ENCODE results near the gene NME2.
"Not testable (repeated sequence)": the region's sequence is repeated elsewhere in the genome, so short reads cannot be mapped to it uniquely, and the experiment has no call there.

Gene NME2

GRCh38 chr17:51166987-51167931 is 1.0 kb downstream of the NME2 start:
- no peaks in the 10 kb centered on the region for H3K27me3 ChIP-seq (ENCODE audit: insufficient read depth, low read length, poor library complexity)
- H3K4me1 ChIP-seq (ENCODE audit: insufficient read depth, low read length) = peaks cover 30% of the 10 kb centered on the region
- no peaks in the 10 kb centered on the region for H3K9me3 ChIP-seq (ENCODE audit: insufficient read depth, low read length, severe bottlenecking)
- peak overlapping the region; percentile 87 for H3K27ac ChIP-seq (ENCODE audit: low read length)
- H3K4me2 ChIP-seq (ENCODE audit: insufficient read depth, low read length) = peak overlapping the region; percentile 89
- ATAC-seq (ENCODE audit: insufficient read depth, low read depth) (peak; percentile 70), DNase-seq (peak; percentile 72)
- peak overlapping the region; percentile 82 to 96 for H3K4me3 ChIP-seq (ENCODE audit: low read depth in 1 of 2, low read length in 2 of 2)
- peak overlapping the region; percentile 97 for H2AFZ ChIP-seq (ENCODE audit: low read depth, low read length)
- peaks cover 33% of the 10 kb centered on the region for H3K79me2 ChIP-seq (ENCODE audit: insufficient read depth, low read length)
- TF ChIP-seq CTCF (IDR thresholded peaks at IDR 0.05; ENCODE audit: borderline replicate concordance, extremely low read depth, low read length, poor library complexity, severe bottlenecking) = peak; percentile 81
- no peak for TF ChIP-seq EZH2 (IDR thresholded peaks at IDR 0.05; ENCODE audit: borderline replicate concordance, low read depth, low read length, severe bottlenecking)
- peaks cover 53% of the 10 kb centered on the region for H3K36me3 ChIP-seq (ENCODE audit: insufficient read depth, low read length)
- peak overlapping the region; percentile 96 for H3K9ac ChIP-seq (ENCODE audit: low read depth, low read length)
- peaks cover 24% of the 10 kb centered on the region; the same call in 1 of the 2 replicates for H4K20me1 ChIP-seq (ENCODE audit: insufficient read depth, low read length)

GRCh38 chr17:51169340-51169739 is 3.1 kb downstream of the NME2 start:
- Histone ChIP-seq H3K79me2 (ENCODE audit: insufficient read depth, low read length) (peaks cover 33% of the 10 kb centered on the region), H3K36me3 (ENCODE audit: insufficient read depth, low read length) (peaks cover 56% of the 10 kb centered on the region), H3K9me3 (ENCODE audit: insufficient read depth, low read length, severe bottlenecking) (no peaks in the 10 kb centered on the region), H3K4me3 (ENCODE audit: low read depth in 1 of 2, low read length in 2 of 2) (no peak overlapping the region), H3K9ac (ENCODE audit: low read depth, low read length) (no peak overlapping the region; the same call in 1 of the 2 replicates), H4K20me1 (ENCODE audit: insufficient read depth, low read length) (peaks cover 29% of the 10 kb centered on the region; the same call in 1 of the 2 replicates), H3K4me2 (ENCODE audit: insufficient read depth, low read length) (no peak overlapping the region), H3K4me1 (ENCODE audit: insufficient read depth, low read length) (peaks cover 30% of the 10 kb centered on the region), H3K27me3 (ENCODE audit: insufficient read depth, low read length, poor library complexity) (no peaks in the 10 kb centered on the region), H3K27ac (ENCODE audit: low read length) (no peak overlapping the region), H2AFZ (ENCODE audit: low read depth, low read length) (no peak overlapping the region)
- no peak for DNase-seq
- no peak for ATAC-seq (ENCODE audit: insufficient read depth, low read depth)
- TF ChIP-seq EZH2 (IDR thresholded peaks at IDR 0.05; ENCODE audit: borderline replicate concordance, low read depth, low read length, severe bottlenecking) = no peak
- TF ChIP-seq CTCF (IDR thresholded peaks at IDR 0.05; ENCODE audit: borderline replicate concordance, extremely low read depth, low read length, poor library complexity, severe bottlenecking) = no peak

- DNase-seq (no peak), ATAC-seq (ENCODE audit: insufficient read depth, low read depth) (no peak)
- Histone ChIP-seq H3K4me1 (ENCODE audit: insufficient read depth, low read length) (peaks cover 26% of the 10 kb centered on the region), H3K4me3 (ENCODE audit: low read depth in 1 of 2, low read length in 2 of 2) (no peak overlapping the region), H3K9me3 (ENCODE audit: insufficient read depth, low read length, severe bottlenecking) (no peaks in the 10 kb centered on the region), H3K79me2 (ENCODE audit: insufficient read depth, low read length) (peaks cover 33% of the 10 kb centered on the region), H3K36me3 (ENCODE audit: insufficient read depth, low read length) (peaks cover 66% of the 10 kb centered on the region), H3K27ac (ENCODE audit: low read length) (no peak overlapping the region), H3K4me2 (ENCODE audit: insufficient read depth, low read length) (no peak overlapping the region), H3K27me3 (ENCODE audit: insufficient read depth, low read length, poor library complexity) (no peaks in the 10 kb centered on the region), H3K9ac (ENCODE audit: low read depth, low read length) (no peak overlapping the region), H4K20me1 (ENCODE audit: insufficient read depth, low read length) (peaks cover 29% of the 10 kb centered on the region; the same call in 1 of the 2 replicates), H2AFZ (ENCODE audit: low read depth, low read length) (no peak overlapping the region)
- TF ChIP-seq CTCF (IDR thresholded peaks at IDR 0.05; ENCODE audit: borderline replicate concordance, extremely low read depth, low read length, poor library complexity, severe bottlenecking) (no peak), EZH2 (IDR thresholded peaks at IDR 0.05; ENCODE audit: borderline replicate concordance, low read depth, low read length, severe bottlenecking) (no peak)
Observed at GRCh38 chr17:51170736-51171135, 4.5 kb downstream of the NME2 start.

GRCh38 chr17:51172030-51172429 is 5.8 kb downstream of the NME2 start:
- H3K4me3 ChIP-seq (ENCODE audit: low read depth in 1 of 2, low read length in 2 of 2); H3K4me2 ChIP-seq (ENCODE audit: insufficient read depth, low read length); H3K9ac ChIP-seq (ENCODE audit: low read depth, low read length); ATAC-seq (ENCODE audit: insufficient read depth, low read depth); H3K27me3 ChIP-seq (ENCODE audit: insufficient read depth, low read length, poor library complexity); H3K27ac ChIP-seq (ENCODE audit: low read length); H3K9me3 ChIP-seq (ENCODE audit: insufficient read depth, low read length, severe bottlenecking); H2AFZ ChIP-seq (ENCODE audit: low read depth, low read length); DNase-seq: not testable (repeated sequence)
- Histone ChIP-seq H3K36me3 (ENCODE audit: insufficient read depth, low read length) (peaks cover 66% of the 10 kb centered on the region), H3K4me1 (ENCODE audit: insufficient read depth, low read length) (peaks cover 16% of the 10 kb centered on the region), H3K79me2 (ENCODE audit: insufficient read depth, low read length) (peaks cover 25% of the 10 kb centered on the region), H4K20me1 (ENCODE audit: insufficient read depth, low read length) (peaks cover 29% of the 10 kb centered on the region; the same call in 1 of the 2 replicates)

Data from DND-41 (cell line).